GM18511 (cell line): Measurements from ENCODE around the gene TGFBR2.
A peak's percentile ranks its signal among the peaks of the same experiment; 100 is the strongest.

Source experiments
- ATAC-seq: cut with Tn5 transposase; IDR thresholded peaks from one replicate; pipeline ENCODE4 v1.9.1; 2021; ENCODE audit warnings: mild to moderate bottlenecking, moderate library complexity; ENCODE audit not compliant: unreplicated experiment

Gene TGFBR2

DNA sequence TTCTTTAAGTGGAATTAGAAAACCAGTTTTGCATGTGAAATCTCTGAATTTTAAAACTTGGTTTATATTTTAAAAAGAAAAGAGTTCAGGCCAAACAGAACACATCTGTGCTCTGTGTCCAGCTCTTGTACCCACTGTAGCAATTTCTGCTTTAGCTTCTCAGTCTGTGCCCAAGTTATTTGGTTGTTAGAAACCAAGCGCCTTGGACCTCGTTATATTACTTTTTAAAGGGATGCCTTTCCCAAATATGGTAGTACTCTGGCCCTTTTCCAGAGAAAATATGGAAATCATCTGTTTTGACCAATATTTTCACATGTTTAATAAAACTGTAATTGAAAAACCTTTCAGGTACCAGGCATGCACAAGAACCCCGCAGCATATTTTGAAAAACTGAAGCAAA is 27.3 kb downstream of the TGFBR2 start:
- no peak for ATAC-seq

GRCh38 chr3:30634761-30635735 is 28.6 kb downstream of the TGFBR2 start:
- ATAC-seq, result no peak

- ATAC-seq, result no peak
Measured at GRCh38 chr3:30637310-30638219, 31.2 kb downstream of the TGFBR2 start.

DNA sequence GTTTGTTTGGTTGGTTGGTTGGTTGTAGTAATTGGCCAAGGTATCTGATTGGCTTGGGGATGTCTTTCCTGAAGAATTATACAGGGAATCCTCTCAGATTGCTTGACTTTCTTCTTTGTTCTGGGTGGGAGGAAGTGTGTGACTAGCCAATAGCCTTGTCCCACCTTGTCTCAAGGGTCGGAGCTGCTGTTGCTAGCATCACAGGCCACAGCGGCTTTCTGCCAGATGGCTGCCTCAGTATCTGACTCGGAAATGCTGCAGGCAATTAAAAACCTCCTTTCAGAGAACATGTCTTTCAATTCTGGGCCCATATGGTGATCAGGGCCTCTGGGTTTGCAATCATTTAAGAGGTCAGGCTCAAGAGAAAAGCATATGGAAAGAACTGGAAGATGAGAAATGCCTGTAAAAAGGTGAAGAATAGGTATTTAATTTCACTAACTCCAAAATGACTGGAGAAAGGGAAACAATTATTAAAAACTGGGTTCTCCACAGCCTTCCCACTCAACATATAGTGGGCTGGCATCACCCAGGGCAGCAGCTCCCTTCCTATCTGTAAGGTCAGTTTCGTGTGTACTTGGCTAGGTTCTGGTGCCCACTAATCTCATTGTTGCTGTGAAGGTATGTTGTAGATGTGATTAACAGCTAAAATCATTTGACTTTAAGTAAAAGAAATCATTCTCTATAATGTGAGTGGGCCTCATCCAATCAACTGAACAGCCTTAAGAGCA is 32.4 kb downstream of the TGFBR2 start:
- no peak for ATAC-seq

GRCh38 chr3:30639937-30640336 is 33.5 kb downstream of the TGFBR2 start:
- peak; percentile 81 for ATAC-seq

DNA sequence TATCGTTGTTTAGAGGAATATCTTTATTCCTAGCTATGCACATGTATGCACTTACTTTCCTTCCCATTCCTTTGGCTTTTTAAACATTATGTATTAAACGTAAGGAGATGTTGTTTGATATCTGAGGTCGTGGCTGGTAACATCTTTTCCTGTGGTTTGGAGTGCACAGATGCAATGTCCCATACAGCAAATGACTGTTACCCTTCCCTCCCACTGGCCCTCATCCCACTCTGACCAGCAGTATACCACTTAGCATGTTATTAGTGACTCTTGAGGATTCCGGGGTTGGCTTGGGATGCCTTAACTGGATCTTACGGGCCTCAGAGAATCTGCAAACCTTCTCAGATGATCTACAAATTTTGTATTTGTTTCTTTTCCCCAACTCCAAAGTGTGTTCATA is 34.5 kb downstream of the TGFBR2 start:
- ATAC-seq, result no peak

- no peak for ATAC-seq
Measured at GRCh38 chr3:30641416-30642251, 35.2 kb downstream of the TGFBR2 start.

GRCh38 chr3:30642849-30643361 is 36.5 kb downstream of the TGFBR2 start:
- ATAC-seq, result peak; percentile 23

GRCh38 chr3:30643763-30644462 is 37.5 kb downstream of the TGFBR2 start:
- peak; percentile 21 for ATAC-seq

DNA sequence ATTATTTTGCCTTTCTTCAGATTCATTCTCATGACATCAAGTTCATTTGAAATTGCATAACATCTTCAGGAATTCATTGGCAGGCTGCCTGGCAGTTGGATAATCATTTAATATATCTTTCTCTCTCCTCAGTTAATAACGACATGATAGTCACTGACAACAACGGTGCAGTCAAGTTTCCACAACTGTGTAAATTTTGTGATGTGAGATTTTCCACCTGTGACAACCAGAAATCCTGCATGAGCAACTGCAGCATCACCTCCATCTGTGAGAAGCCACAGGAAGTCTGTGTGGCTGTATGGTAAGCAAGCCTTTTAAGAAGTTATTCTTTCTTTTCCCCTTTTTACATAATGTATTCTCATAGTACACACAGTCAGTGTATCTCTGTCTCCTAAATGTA is 38.2 kb downstream of the TGFBR2 start:
- ATAC-seq, result peak; percentile 55

GRCh38 chr3:30645077-30645476 is 38.7 kb downstream of the TGFBR2 start:
- no peak for ATAC-seq

- ATAC-seq, result no peak
Measured at GRCh38 chr3:30646181-30646876, 39.9 kb downstream of the TGFBR2 start.

DNA sequence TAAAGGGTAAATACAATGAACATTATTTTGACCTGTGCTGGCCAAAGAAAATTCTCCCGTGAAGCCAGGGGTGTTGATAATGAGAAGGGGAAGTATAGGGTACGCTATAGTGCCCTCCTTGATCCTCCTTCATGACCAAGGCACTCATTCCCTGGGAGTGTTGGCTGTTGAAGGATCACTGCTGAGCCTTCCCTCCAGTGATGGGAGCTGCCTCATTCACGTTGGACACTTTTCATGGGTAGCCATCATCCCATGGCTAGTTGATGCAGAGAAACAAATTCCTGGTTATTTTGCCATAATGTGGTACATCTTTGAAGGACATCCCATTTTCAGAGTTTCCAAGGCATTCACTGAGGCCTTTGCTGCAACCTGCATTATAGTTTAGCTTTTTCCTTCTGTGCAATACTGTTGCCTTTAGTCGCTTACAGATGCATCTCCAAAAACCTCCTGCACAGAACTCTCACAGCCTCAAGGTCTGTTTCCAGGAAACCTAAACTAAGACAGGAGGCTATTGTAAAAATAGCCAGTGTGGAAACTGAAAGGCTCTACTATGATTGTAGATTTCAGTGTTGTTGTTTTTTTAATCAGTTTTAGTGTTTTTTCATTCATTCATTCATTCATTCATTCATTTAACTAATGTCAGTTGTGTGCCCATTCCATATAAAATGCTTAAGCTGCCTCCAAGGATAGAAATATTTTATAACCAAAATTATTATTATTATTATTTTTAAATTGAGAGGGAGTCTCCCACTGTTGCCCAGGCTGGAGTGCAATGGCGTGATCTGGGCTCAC is 40.8 kb downstream of the TGFBR2 start:
- ATAC-seq, result no peak

DNA sequence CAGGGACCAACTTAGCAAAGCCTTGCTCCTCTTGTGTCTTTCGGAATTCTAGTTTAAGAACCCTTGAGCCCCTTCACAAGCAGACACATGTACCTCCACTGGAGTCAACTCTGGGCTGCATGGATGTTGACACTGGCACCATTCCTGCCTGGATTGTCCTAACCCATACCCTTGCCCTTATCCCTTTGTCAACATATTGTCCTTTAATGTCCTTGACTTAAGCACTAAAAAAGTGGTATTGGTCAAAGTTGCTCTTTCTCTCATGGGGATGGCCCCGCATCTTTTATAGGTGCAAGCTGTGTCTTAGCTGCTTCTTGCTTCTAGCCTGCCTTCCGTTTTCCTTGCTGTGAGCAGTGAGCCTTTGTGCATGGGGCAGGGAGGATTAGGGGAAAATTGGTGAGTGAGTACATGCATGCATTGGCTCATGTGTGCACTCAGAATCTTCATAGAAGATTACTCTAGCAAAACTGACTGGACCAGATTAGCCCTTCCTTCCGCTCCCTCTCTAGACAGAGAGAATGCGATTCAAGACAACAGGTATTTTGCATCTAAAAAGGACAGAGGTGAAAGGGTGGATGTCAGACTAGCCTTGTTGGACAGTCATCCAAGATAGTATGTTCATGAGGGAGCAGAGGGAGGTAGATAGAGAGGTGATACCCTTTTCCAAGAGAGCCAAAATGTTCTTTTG is 42.4 kb downstream of the TGFBR2 start:
- no peak for ATAC-seq

DNA sequence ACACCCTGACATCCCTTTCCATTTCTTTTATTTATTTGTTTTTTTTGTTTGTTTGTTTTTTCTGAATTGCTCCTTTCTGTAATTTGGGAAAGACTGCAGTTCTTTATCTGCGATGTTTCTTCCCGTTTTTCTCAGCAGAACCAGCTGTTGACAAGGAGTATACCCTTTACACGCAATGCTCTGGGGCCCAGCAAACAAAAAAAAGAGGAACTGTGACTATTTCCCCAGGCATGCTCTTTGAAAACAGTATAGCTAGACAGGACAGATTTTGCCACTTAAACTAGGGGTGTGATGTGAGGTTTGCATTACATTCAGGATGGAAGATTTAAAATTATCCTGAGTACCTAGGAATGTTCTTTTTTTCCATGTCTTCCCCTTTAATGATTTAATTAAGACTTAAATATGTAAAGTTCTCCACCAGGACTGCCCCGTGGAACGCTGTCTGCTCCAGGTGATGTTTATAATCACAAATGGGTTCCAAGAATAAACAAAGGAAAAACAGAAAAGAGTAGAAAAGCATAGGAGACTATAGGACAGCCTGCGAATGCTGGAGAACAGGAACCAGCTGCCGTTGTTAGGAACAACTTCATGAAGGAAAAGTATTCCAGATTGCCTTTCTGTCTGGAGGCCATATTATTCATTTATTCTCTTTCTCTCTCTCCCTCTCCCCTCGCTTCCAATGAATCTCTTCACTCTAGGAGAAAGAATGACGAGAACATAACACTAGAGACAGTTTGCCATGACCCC is 43.3 kb downstream of the TGFBR2 start:
- peak; percentile 80 for ATAC-seq

- no peak for ATAC-seq
Measured at GRCh38 chr3:30650348-30650995, 44.1 kb downstream of the TGFBR2 start.
